ENCODE results near the gene MRRF. TPM values are rescaled to one million over a fixed set of nuclear protein-coding genes. Genes with fewer than 3 reads are reported as not detected.

The MRRF gene
- total and polyA plus RNA-seq, 2 of the 4 experiments (the other 2 are of a cell fraction) = 32.1 to 38.0 TPM

GRCh38 chr9:122325124-122325523 is 60.4 kb downstream of the MRRF start:
- WGBS, 2 experiments (ENCODE audit: extremely low coverage in 2 of 2, insufficient read length in 1 of 2) = no CpG with 5 or more reads among the region's 1 CpG
- ChIA-PET CTCF (no interaction called here), POLR2A (ENCODE audit: unreplicated experiment) (no interaction called here)
- Histone ChIP-seq H3K4me1 (ENCODE audit: control insufficient read depth, insufficient read depth, low read length) (peaks cover 11% of the 10 kb centered on the region), H3K9ac (ENCODE audit: low read depth, low read length) (no peak overlapping the region), H4K20me1 (ENCODE audit: insufficient read depth, low read length) (peaks cover 11% of the 10 kb centered on the region; the same call in 1 of the 2 replicates), H3K4ac (ENCODE audit: low read depth, low read length) (no peak overlapping the region), H4K91ac (ENCODE audit: insufficient read depth, low read depth, low read length) (no peak overlapping the region), H2BK15ac (ENCODE audit: low read depth, low read length) (no peak overlapping the region), H3K27ac (ENCODE audit: insufficient read depth, low read length) (no peak overlapping the region), H3K56ac (ENCODE audit: extremely low read depth, insufficient read depth, low read length) (no peak overlapping the region), H2BK5ac (ENCODE audit: low read depth, low read length, poor library complexity, severe bottlenecking) (peak overlapping the region; percentile 0), H2AFZ (replicated peaks; ENCODE audit: low read length, poor library complexity) (no peak overlapping the region), H4K8ac (ENCODE audit: low read depth in 2 of 2, low read length in 2 of 2) (no peak overlapping the region), H3K14ac (replicated peaks; ENCODE audit: low read depth, low read length) (no peak overlapping the region), H3K9me3 (ENCODE audit: control insufficient read depth, insufficient read depth, low read length) (no peaks in the 10 kb centered on the region), H3K23ac (ENCODE audit: low read depth, low read length) (no peak overlapping the region), H3K36me3 (ENCODE audit: control insufficient read depth, insufficient read depth, low read length) (peaks cover 11% of the 10 kb centered on the region), H3K79me1 (ENCODE audit: low read depth in 1 of 2, low read length in 2 of 2) (peaks cover 0 to 4% of the 10 kb centered on the region in 2 experiments; a peak in 1 of 4 replicates), H2BK120ac (ENCODE audit: low read depth, low read length) (no peak overlapping the region), H3K4me3 (ENCODE audit: insufficient read depth, low read depth, low read length) (no peak overlapping the region), H3K9me1 (ENCODE audit: insufficient read depth, low read length) (peaks cover 16% of the 10 kb centered on the region), H3K4me2 (ENCODE audit: low read depth, low read length) (peak overlapping the region; percentile 8), H2AK5ac (ENCODE audit: low read depth, low read length) (no peak overlapping the region), H2AK9ac (replicated peaks; ENCODE audit: low read depth, low read length, poor library complexity) (no peak overlapping the region), H2BK20ac (ENCODE audit: low read depth, low read length) (no peak overlapping the region), H4K5ac (ENCODE audit: low read depth, low read length) (no peak overlapping the region), H3K18ac (ENCODE audit: low read depth, low read length) (no peak overlapping the region), H3K27me3 (ENCODE audit: control insufficient read depth, insufficient read depth, low read length) (no peaks in the 10 kb centered on the region)
- dilution Hi-C loops (cut with HindIII; ENCODE audit: low sequenced_read_pairs, unreplicated experiment) = no loop called here
- TF ChIP-seq FOS (IDR thresholded peaks at IDR 0.05; ENCODE audit: low read depth, low read length) = no peak
- TF ChIP-seq SMC3 (IDR thresholded peaks at IDR 0.05; ENCODE audit: low read depth, low read length) = no peak
- no peak for TF ChIP-seq MAFK (IDR thresholded peaks at IDR 0.05; ENCODE audit: low read depth, low read length)
- in situ Hi-C loops (cut with MboI; ENCODE audit: low sequenced_read_pairs) = no loop called here
- no TSS peak for BruUV-seq (replicated peaks)
- peak; percentile 52 for DNase-seq
- ATAC-seq (ENCODE audit: low read depth) = peak; percentile 80
- intact Hi-C loops (cut with micrococcal nuclease) = no loop called here

Measured in IMR-90 (cell line).